ENCODE results near the gene NMUR2. TPM values are rescaled to one million over a fixed set of nuclear protein-coding genes. Genes with fewer than 3 reads are reported as not detected.
A peak's percentile ranks its signal among the peaks of the same experiment; 100 is the strongest.

The NMUR2 gene
- total and polyA plus RNA-seq, 4 donors, result 0.01 to 0.49 (median 0.28) TPM; not detected in 1

- H3K36me3 ChIP-seq (ENCODE audit: control insufficient read depth in 4 of 4, insufficient read depth in 4 of 4, low read length in 4 of 4), result no peaks in the 10 kb centered on the region
- ATAC-seq (ENCODE audit: insufficient read depth, low FRiP score), result no peak
- no peak for TF ChIP-seq CTCF (IDR thresholded peaks at IDR 0.05; ENCODE audit: control extremely low read depth, extremely low read depth)
- no peaks in the 10 kb centered on the region for H3K9me3 ChIP-seq (ENCODE audit: control insufficient read depth in 4 of 4, insufficient read depth in 3 of 4, low read length in 3 of 4)
- no peak overlapping the region for H3K4me3 ChIP-seq
- no peak overlapping the region for H3K9ac ChIP-seq (ENCODE audit: insufficient read depth in 1 of 2, low read length in 2 of 2)
- DNase-seq, result no peak
- H3K27ac ChIP-seq (ENCODE audit: low read depth in 1 of 2, low read length in 1 of 2), result no peak overlapping the region
- H3K27me3 ChIP-seq (ENCODE audit: control insufficient read depth in 3 of 3, insufficient read depth in 3 of 3, low read length in 2 of 3), result no peaks in the 10 kb centered on the region
- WGBS, 2 donors, result 67 to 81% methylated on average over 3 of the region's 3 CpGs
- H3K4me1 ChIP-seq (ENCODE audit: control insufficient read depth in 5 of 5, insufficient read depth in 5 of 5, low read length in 5 of 5), result no peaks in the 10 kb centered on the region
Observed at GRCh38 chr5:152437866-152438265, 32.8 kb upstream of the NMUR2 start.

GRCh38 chr5:152427721-152428120, 22.6 kb upstream of the NMUR2 start:
- ATAC-seq (ENCODE audit: insufficient read depth, low FRiP score) (no peak), DNase-seq (peak; percentile 56 to 93 (median 91))
- H3K36me3 ChIP-seq (ENCODE audit: control insufficient read depth in 4 of 4, insufficient read depth in 4 of 4, low read length in 4 of 4), result no peaks in the 10 kb centered on the region
- H3K27me3 ChIP-seq (ENCODE audit: control insufficient read depth in 3 of 3, insufficient read depth in 3 of 3, low read length in 2 of 3), result no peaks in the 10 kb centered on the region
- WGBS, 2 donors, result 63 to 65% methylated on average over 3 of the region's 3 CpGs
- no peak overlapping the region for H3K27ac ChIP-seq (ENCODE audit: low read depth in 1 of 2, low read length in 1 of 2)
- no peaks in the 10 kb centered on the region for H3K9me3 ChIP-seq (ENCODE audit: control insufficient read depth in 4 of 4, insufficient read depth in 3 of 4, low read length in 3 of 4)
- H3K4me3 ChIP-seq, result no peak overlapping the region
- TF ChIP-seq CTCF (IDR thresholded peaks at IDR 0.05; ENCODE audit: control extremely low read depth, extremely low read depth), result no peak
- H3K4me1 ChIP-seq (ENCODE audit: control insufficient read depth in 5 of 5, insufficient read depth in 5 of 5, low read length in 5 of 5), result no peaks in the 10 kb centered on the region
- no peak overlapping the region for H3K9ac ChIP-seq (ENCODE audit: insufficient read depth in 1 of 2, low read length in 2 of 2)

- no peak overlapping the region for H3K27ac ChIP-seq (ENCODE audit: low read depth in 1 of 2, low read length in 1 of 2)
- H3K4me1 ChIP-seq (ENCODE audit: control insufficient read depth in 5 of 5, insufficient read depth in 5 of 5, low read length in 5 of 5), result no peaks in the 10 kb centered on the region
- TF ChIP-seq CTCF (IDR thresholded peaks at IDR 0.05; ENCODE audit: control extremely low read depth, extremely low read depth), result no peak
- H3K4me3 ChIP-seq, result no peak overlapping the region
- DNase-seq (no peak), ATAC-seq (ENCODE audit: insufficient read depth, low FRiP score) (no peak)
- 88 to 90% methylated on average over 2 of the region's 2 CpGs for WGBS, 2 donors
- H3K9me3 ChIP-seq (ENCODE audit: control insufficient read depth in 4 of 4, insufficient read depth in 3 of 4, low read length in 3 of 4), result no peaks in the 10 kb centered on the region
- H3K27me3 ChIP-seq (ENCODE audit: control insufficient read depth in 3 of 3, insufficient read depth in 3 of 3, low read length in 2 of 3), result no peaks in the 10 kb centered on the region
- no peaks in the 10 kb centered on the region for H3K36me3 ChIP-seq (ENCODE audit: control insufficient read depth in 4 of 4, insufficient read depth in 4 of 4, low read length in 4 of 4)
- H3K9ac ChIP-seq (ENCODE audit: insufficient read depth in 1 of 2, low read length in 2 of 2), result no peak overlapping the region
Observed at GRCh38 chr5:152425083-152425482, 20.0 kb upstream of the NMUR2 start.

GRCh38 chr5:152424501-152424900, 19.4 kb upstream of the NMUR2 start:
- TF ChIP-seq CTCF (IDR thresholded peaks at IDR 0.05; ENCODE audit: control extremely low read depth, extremely low read depth), result no peak
- Histone ChIP-seq H3K27ac (ENCODE audit: low read depth in 1 of 2, low read length in 1 of 2) (no peak overlapping the region), H3K4me1 (ENCODE audit: control insufficient read depth in 5 of 5, insufficient read depth in 5 of 5, low read length in 5 of 5) (no peaks in the 10 kb centered on the region), H3K9ac (ENCODE audit: insufficient read depth in 1 of 2, low read length in 2 of 2) (no peak overlapping the region), H3K27me3 (ENCODE audit: control insufficient read depth in 3 of 3, insufficient read depth in 3 of 3, low read length in 2 of 3) (no peaks in the 10 kb centered on the region), H3K9me3 (ENCODE audit: control insufficient read depth in 4 of 4, insufficient read depth in 3 of 4, low read length in 3 of 4) (no peaks in the 10 kb centered on the region), H3K4me3 (no peak overlapping the region), H3K36me3 (ENCODE audit: control insufficient read depth in 4 of 4, insufficient read depth in 4 of 4, low read length in 4 of 4) (no peaks in the 10 kb centered on the region)
- DNase-seq (no peak), ATAC-seq (ENCODE audit: insufficient read depth, low FRiP score) (no peak)
- 77 to 78% methylated on average over 2 of the region's 2 CpGs for WGBS, 2 donors

All from lung (tissue), 12 donors.